SK-N-SH treated with all-trans-retinoic acid at 6 μM for 48 hours (cell line): ENCODE results near the gene RAB3B.

ENCODE experiments used
- ATAC-seq: fragments of 200-7000 bp; cut with Tn5 transposase; 3 replicates; pipeline ENCODE4 v1.9.1; 2020; ENCODE audit warnings: mild to moderate bottlenecking, moderate library complexity
- ARNTL ChIP-seq: fragments of 450-650 bp; formaldehyde crosslinking; IDR thresholded peaks from 2 replicates; pipeline ENCODE4 v1.5.0; 2020; ENCODE audit warnings: low read depth, mild to moderate bottlenecking, moderate library complexity, borderline replicate concordance
- BACH2 ChIP-seq: fragments of 250-450 bp; sonication (Bioruptor Pico); IDR thresholded peaks from 2 replicates; pipeline ENCODE4 v1.9.0; 2021; ENCODE audit warnings: mild to moderate bottlenecking, borderline replicate concordance
- CSDC2 ChIP-seq: fragments of 250-450 bp; sonication (Bioruptor Pico); IDR thresholded peaks from 2 replicates; pipeline ENCODE4 v1.5.0; 2020; ENCODE audit warnings: mild to moderate bottlenecking, moderate library complexity
- ESRRG ChIP-seq: fragments of 250-450 bp; sonication (Bioruptor Pico); IDR thresholded peaks from 2 replicates; pipeline ENCODE4 v1.6.1; 2021; ENCODE audit warnings: mild to moderate bottlenecking
- GLIS3 ChIP-seq: fragments of 250-450 bp; sonication (Bioruptor Pico); IDR thresholded peaks from 2 replicates; pipeline ENCODE4 v1.5.0; 2020; ENCODE audit warnings: mild to moderate bottlenecking, moderate library complexity
- ISL1 ChIP-seq: fragments of 250-450 bp; sonication (Bioruptor Pico); IDR thresholded peaks from 2 replicates; pipeline ENCODE4 v2.1.2; 2022; ENCODE audit warnings: mild to moderate bottlenecking, moderate library complexity
- OSR1 ChIP-seq: fragments of 250-450 bp; sonication (Bioruptor Pico); IDR thresholded peaks from 2 replicates; pipeline ENCODE4 v1.8.0; 2022; ENCODE audit warnings: moderate library complexity, mild to moderate bottlenecking, inconsistent platforms
- RARB ChIP-seq: fragments of 250-450 bp; sonication (Bioruptor Pico); IDR thresholded peaks from 2 replicates; pipeline ENCODE4 v1.8.0; 2021; ENCODE audit warnings: mild to moderate bottlenecking, moderate library complexity
- SNAI2 ChIP-seq: fragments of 250-450 bp; sonication (Bioruptor Pico); IDR thresholded peaks from 2 replicates; pipeline ENCODE4 v1.5.0; 2020; ENCODE audit warnings: mild to moderate bottlenecking, moderate library complexity
- TOX ChIP-seq: fragments of 250-450 bp; sonication (Bioruptor Pico); IDR thresholded peaks from 2 replicates; pipeline ENCODE4 v1.8.0; 2021; ENCODE audit warnings: mild to moderate bottlenecking, moderate library complexity, borderline replicate concordance
- ZC3H10 ChIP-seq: fragments of 250-450 bp; sonication (Bioruptor Pico); IDR thresholded peaks from 2 replicates; pipeline ENCODE4 v1.5.1; 2021; ENCODE audit warnings: mild to moderate bottlenecking, moderate library complexity
- ZFP3 ChIP-seq: fragments of 250-450 bp; sonication (Bioruptor Pico); IDR thresholded peaks from 2 replicates; pipeline ENCODE4 v1.5.0; 2020; ENCODE audit warnings: mild to moderate bottlenecking, moderate library complexity
- ZFP30 ChIP-seq: fragments of 450-650 bp; formaldehyde crosslinking; IDR thresholded peaks from 2 replicates; pipeline ENCODE4 v1.5.0; 2022; ENCODE audit warnings: mild to moderate bottlenecking, moderate library complexity
- ZNF70 ChIP-seq: fragments of 450-650 bp; formaldehyde crosslinking; IDR thresholded peaks from 2 replicates; pipeline ENCODE4 v1.5.0; 2020; ENCODE audit warnings: mild to moderate bottlenecking, moderate library complexity
- ZNF8 ChIP-seq: fragments of 450-650 bp; formaldehyde crosslinking; IDR thresholded peaks from 2 replicates; pipeline ENCODE4 v1.5.0; 2020; ENCODE audit warnings: mild to moderate bottlenecking, moderate library complexity
- TF ChIP-seq, protein P1 (sequence below): fragments of 250-450 bp; sonication (Bioruptor Pico); IDR thresholded peaks from 2 replicates; pipeline ENCODE4 v1.5.1; 2021; ENCODE audit warnings: mild to moderate bottlenecking, moderate library complexity
- TF ChIP-seq, protein P2 (sequence below): fragments of 250-450 bp; sonication (Bioruptor Pico); IDR thresholded peaks from 2 replicates; pipeline ENCODE4 v1.8.0; 2021; ENCODE audit warnings: low read depth, mild to moderate bottlenecking, moderate library complexity, borderline replicate concordance
- TF ChIP-seq, protein P3 (sequence below): fragments of 250-450 bp; sonication (Bioruptor Pico); IDR thresholded peaks from 2 replicates; pipeline ENCODE4 v1.5.0; 2020; ENCODE audit warnings: mild to moderate bottlenecking, moderate library complexity
- TF ChIP-seq, protein P4 (sequence below): fragments of 250-450 bp; sonication (Bioruptor Pico); IDR thresholded peaks from 2 replicates; pipeline ENCODE4 v1.5.1; 2020; ENCODE audit warnings: low read depth, mild to moderate bottlenecking, moderate library complexity

The RAB3B gene

DNA sequence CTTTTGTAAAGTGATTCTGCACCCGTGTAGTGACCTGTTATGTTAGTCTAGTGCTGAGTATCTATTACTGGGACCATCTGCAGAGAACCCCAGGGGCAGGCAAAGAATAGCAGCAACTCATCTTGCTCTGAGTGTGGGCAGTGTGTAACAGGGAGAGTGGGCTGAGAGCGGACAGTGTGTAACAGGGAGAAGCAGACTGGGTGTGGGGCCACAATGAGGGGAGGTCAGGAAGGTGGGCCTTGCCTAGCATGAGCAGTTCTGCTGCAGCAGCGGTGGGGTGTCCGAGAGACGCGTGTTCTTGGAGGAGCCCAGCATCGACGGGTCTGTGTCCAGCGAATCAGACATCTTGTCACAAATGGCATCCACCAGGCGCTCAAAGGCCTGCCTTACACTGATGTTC is 70.8 kb downstream of the RAB3B start (continued):
- TF ChIP-seq, protein P1, sequence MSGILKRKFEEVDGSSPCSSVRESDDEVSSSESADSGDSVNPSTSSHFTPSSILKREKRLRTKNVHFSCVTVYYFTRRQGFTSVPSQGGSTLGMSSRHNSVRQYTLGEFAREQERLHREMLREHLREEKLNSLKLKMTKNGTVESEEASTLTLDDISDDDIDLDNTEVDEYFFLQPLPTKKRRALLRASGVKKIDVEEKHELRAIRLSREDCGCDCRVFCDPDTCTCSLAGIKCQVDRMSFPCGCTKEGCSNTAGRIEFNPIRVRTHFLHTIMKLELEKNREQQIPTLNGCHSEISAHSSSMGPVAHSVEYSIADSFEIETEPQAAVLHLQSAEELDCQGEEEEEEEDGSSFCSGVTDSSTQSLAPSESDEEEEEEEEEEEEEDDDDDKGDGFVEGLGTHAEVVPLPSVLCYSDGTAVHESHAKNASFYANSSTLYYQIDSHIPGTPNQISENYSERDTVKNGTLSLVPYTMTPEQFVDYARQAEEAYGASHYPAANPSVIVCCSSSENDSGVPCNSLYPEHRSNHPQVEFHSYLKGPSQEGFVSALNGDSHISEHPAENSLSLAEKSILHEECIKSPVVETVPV (CRISPR knock-in tag): no peak

DNA sequence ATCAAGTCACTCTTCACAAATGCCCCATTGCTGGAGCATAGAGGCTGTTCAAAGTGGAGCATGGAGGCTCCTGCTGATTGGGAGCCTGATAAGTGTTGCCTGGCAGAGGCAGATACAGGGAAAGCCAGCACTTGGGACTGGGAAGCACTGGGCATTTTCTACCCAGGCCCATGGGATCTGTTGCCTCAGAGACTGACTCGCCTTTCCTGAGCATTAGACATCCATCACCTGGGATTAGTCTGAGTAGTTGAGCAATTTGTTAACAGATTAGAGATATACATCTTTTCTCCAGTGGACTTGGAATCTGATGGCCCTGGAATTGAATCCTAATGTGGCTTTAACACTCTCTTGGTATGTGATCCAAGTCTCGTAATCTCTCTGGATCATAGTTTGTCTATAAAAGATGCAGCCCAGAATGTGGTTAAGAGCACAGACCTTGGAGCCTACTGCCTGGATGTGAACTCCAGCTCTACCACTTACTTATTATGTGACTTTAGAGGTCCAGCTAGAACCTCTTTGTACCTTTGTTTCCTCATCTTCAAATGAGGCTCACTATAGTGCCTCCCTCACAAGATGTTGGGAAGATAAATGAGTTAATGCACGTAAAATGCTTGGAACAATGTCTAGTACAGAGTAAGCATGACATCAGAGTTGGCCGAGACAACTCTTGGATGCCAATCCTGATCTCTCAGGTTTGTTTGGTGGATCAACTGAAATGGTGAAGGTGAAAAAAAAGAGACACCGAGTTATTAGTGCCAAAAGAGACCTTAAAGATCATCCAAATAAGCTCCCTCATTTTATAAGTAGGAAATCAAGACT is 73.7 kb downstream of the RAB3B start:
- TF ChIP-seq ZFP3 (CRISPR knock-in tag): no peak
- TF ChIP-seq, protein P2, sequence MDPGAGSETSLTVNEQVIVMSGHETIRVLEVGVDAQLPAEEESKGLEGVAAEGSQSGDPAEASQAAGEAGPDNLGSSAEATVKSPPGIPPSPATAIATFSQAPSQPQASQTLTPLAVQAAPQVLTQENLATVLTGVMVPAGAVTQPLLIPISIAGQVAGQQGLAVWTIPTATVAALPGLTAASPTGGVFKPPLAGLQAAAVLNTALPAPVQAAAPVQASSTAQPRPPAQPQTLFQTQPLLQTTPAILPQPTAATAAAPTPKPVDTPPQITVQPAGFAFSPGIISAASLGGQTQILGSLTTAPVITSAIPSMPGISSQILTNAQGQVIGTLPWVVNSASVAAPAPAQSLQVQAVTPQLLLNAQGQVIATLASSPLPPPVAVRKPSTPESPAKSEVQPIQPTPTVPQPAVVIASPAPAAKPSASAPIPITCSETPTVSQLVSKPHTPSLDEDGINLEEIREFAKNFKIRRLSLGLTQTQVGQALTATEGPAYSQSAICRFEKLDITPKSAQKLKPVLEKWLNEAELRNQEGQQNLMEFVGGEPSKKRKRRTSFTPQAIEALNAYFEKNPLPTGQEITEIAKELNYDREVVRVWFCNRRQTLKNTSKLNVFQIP (CRISPR knock-in tag): no peak
- peak; percentile 32 for TF ChIP-seq ISL1 (CRISPR knock-in tag)
- TF ChIP-seq, protein P1 (CRISPR knock-in tag): no peak
- TF ChIP-seq ZC3H10 (CRISPR knock-in tag): no peak
- TF ChIP-seq SNAI2: no peak
- TF ChIP-seq BACH2 (CRISPR knock-in tag): no peak
- TF ChIP-seq ARNTL: no peak
- TF ChIP-seq, all 23 proteins: peak for 1
- ATAC-seq: peak; percentile 62

DNA sequence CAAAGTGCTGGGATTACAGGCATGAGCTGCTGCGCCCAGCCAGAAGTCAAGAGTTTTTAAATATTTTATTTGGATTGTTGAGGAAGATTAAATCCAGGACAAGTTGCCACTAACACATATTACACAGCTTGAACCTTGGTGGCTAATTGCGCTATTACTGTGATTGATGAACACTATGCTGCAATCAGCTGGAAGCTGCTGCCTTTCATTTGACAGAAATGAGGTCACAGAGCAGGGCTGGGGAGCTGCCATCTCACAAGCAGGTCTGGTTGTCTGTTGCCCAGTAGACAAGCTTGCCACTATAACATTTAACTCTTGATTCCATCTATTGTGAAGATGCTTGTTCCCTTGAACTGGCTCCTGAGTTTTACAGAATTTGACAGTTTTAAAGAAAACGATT is 74.5 kb downstream of the RAB3B start:
- no peak for ATAC-seq
- TF ChIP-seq TOX (CRISPR knock-in tag): no peak
- no peak for TF ChIP-seq ZNF8
- TF ChIP-seq ESRRG (CRISPR knock-in tag): no peak
- TF ChIP-seq, protein P3, sequence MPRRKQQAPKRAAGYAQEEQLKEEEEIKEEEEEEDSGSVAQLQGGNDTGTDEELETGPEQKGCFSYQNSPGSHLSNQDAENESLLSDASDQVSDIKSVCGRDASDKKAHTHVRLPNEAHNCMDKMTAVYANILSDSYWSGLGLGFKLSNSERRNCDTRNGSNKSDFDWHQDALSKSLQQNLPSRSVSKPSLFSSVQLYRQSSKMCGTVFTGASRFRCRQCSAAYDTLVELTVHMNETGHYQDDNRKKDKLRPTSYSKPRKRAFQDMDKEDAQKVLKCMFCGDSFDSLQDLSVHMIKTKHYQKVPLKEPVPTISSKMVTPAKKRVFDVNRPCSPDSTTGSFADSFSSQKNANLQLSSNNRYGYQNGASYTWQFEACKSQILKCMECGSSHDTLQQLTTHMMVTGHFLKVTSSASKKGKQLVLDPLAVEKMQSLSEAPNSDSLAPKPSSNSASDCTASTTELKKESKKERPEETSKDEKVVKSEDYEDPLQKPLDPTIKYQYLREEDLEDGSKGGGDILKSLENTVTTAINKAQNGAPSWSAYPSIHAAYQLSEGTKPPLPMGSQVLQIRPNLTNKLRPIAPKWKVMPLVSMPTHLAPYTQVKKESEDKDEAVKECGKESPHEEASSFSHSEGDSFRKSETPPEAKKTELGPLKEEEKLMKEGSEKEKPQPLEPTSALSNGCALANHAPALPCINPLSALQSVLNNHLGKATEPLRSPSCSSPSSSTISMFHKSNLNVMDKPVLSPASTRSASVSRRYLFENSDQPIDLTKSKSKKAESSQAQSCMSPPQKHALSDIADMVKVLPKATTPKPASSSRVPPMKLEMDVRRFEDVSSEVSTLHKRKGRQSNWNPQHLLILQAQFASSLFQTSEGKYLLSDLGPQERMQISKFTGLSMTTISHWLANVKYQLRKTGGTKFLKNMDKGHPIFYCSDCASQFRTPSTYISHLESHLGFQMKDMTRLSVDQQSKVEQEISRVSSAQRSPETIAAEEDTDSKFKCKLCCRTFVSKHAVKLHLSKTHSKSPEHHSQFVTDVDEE (CRISPR knock-in tag): no peak
- no peak for TF ChIP-seq GLIS3 (CRISPR knock-in tag)

DNA sequence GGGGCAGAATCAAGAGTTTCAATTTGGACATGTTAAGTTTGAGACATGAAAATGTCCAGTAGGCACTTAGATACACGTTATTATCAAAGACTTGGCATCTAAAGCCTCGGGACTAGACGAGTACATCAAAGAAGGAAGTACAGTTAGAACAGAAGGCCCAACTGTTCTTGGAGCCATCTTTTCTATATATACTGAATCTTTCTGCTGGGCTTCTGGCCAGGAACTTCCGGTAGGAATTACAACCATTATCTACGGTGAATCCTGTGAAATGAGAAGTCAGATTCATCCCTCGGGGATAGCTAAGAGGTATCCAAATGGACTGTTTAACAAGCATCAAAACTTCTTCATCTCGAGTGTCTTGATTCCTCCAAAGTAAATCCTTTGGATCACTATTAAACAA is 77.6 kb downstream of the RAB3B start:
- ATAC-seq: no peak
- TF ChIP-seq ZNF70 (CRISPR knock-in tag) (no peak), OSR1 (CRISPR knock-in tag) (no peak), ZC3H10 (CRISPR knock-in tag) (no peak), ZNF8 (no peak), SNAI2 (no peak)

DNA sequence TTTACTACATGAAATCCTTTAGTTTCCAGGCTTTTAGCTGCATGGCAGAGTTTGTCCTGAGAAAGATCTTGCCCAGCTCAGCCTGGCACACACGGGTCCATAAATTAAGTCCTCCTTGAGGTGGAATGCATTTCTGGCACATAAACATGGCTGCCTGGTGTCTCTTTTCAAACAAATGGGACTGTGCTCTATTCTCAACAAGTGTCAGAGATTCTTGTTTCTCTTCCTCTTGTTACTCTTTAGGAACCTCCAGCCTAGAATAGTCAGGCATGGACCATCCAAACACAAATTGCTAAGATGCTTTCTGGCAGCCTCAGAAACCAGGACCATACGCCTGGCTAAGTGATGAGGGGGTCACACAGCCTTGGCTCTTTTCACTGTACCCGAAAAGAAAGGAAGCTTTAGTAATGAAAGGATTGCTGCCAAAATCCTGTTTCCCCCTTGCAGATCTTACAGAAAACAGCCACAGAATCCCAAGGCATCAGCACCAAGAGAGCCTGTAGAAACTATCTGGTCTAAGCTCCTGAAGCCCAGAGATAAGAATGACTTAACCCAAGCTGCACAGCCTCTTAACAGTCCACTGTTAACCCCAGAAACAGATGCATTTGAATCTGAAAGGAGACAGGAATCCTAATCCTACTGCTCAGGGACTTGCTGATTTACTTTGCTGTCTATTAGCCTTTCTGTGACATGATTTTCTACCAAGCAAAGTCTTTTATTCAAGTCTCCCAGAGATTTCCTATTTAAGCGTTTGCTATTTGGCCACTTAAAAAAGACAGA is 80.1 kb downstream of the RAB3B start:
- peak; percentile 30 for ATAC-seq
- no peak for TF ChIP-seq ZFP30
- TF ChIP-seq OSR1 (CRISPR knock-in tag): no peak
- no peak for TF ChIP-seq ZNF8
- no peak for TF ChIP-seq CSDC2 (CRISPR knock-in tag)
- TF ChIP-seq ARNTL: no peak
- TF ChIP-seq ESRRG (CRISPR knock-in tag): no peak
- no peak for TF ChIP-seq RARB (CRISPR knock-in tag)
- no peak for TF ChIP-seq ZNF70 (CRISPR knock-in tag)
- TF ChIP-seq, protein P4, sequence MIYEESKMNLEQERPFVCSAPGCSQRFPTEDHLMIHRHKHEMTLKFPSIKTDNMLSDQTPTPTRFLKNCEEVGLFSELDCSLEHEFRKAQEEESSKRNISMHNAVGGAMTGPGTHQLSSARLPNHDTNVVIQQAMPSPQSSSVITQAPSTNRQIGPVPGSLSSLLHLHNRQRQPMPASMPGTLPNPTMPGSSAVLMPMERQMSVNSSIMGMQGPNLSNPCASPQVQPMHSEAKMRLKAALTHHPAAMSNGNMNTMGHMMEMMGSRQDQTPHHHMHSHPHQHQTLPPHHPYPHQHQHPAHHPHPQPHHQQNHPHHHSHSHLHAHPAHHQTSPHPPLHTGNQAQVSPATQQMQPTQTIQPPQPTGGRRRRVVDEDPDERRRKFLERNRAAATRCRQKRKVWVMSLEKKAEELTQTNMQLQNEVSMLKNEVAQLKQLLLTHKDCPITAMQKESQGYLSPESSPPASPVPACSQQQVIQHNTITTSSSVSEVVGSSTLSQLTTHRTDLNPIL (CRISPR knock-in tag): no peak
- TF ChIP-seq, protein P1 (CRISPR knock-in tag): no peak
- TF ChIP-seq TOX (CRISPR knock-in tag): no peak
- TF ChIP-seq, protein P2 (CRISPR knock-in tag): no peak
- no peak for TF ChIP-seq GLIS3 (CRISPR knock-in tag)
- no peak for TF ChIP-seq ZFP3 (CRISPR knock-in tag)
